IMR-90 (cell line): Measurements from ENCODE around the gene PLCB4. TPM values are rescaled to one million over a fixed set of nuclear protein-coding genes. Genes with fewer than 3 reads are reported as not detected.

ENCODE experiments used
- ATAC-seq: fragments of 200-7000 bp; cut with Tn5 transposase; 2 replicates; pipeline ENCODE4 v1.9.1; 2020; ENCODE audit warnings: low read depth, mild to moderate bottlenecking, moderate library complexity
- BruUV-seq: library from RNA; stranded (reverse); fragments of 400-500 nt; replicated peaks from 2 replicates; lab custom pipeline; 2021; lab: Mats Ljungman, UMichigan
- CTCF ChIA-PET: fragments of 300-600 bp; formaldehyde crosslinking; extraction: SDS; loops from one replicate; lab custom pipeline; 2021; ENCODE audit warnings: antibody characterized with exemption; lab: Yijun Ruan, JAX
- POLR2A ChIA-PET: fragments of 300-600 bp; sonication (Branson Sonifier 250); formaldehyde crosslinking; loops from one replicate; lab custom pipeline; 2022; ENCODE audit warnings: antibody characterized with exemption; ENCODE audit not compliant: unreplicated experiment; lab: Charles Lee
- DNase-seq: peaks from one replicate; pipeline ENCODE4 v3.0.0; 2013
- H2AFZ ChIP-seq: replicated peaks from 2 replicates; pipeline ENCODE3; 2013; ENCODE audit warnings: low read length, mild to moderate bottlenecking; ENCODE audit not compliant: poor library complexity
- H2AK5ac ChIP-seq: 2 replicates; pipeline ENCODE4 v1.6.1; 2013; ENCODE audit warnings: low read depth, low read length, inconsistent platforms
- H2AK9ac ChIP-seq: replicated peaks from 2 replicates; pipeline ENCODE3; 2013; ENCODE audit warnings: mild to moderate bottlenecking, low read depth, low read length, moderate library complexity; ENCODE audit not compliant: poor library complexity
- H2BK120ac ChIP-seq: 2 replicates; pipeline ENCODE4 v1.6.1; 2013; ENCODE audit warnings: low read depth, low read length, inconsistent platforms
- H2BK15ac ChIP-seq: 3 replicates; pipeline ENCODE4 v1.6.1; 2013; ENCODE audit warnings: low read depth, low read length, inconsistent platforms
- H2BK20ac ChIP-seq: 2 replicates; pipeline ENCODE4 v1.6.1; 2013; ENCODE audit warnings: low read depth, mild to moderate bottlenecking, inconsistent platforms, low read length, moderate library complexity
- H2BK5ac ChIP-seq: 2 replicates; pipeline ENCODE4 v1.6.1; 2013; ENCODE audit warnings: mild to moderate bottlenecking, low read depth, low read length, inconsistent platforms; ENCODE audit not compliant: poor library complexity, severe bottlenecking
- H3K14ac ChIP-seq: replicated peaks from 2 replicates; pipeline ENCODE4 v1.6.1; 2013; ENCODE audit warnings: low read depth, low read length, inconsistent platforms
- H3K18ac ChIP-seq: 2 replicates; pipeline ENCODE4 v1.6.1; 2013; ENCODE audit warnings: low read depth, low read length, control low read depth
- H3K23ac ChIP-seq: 2 replicates; pipeline ENCODE4 v1.6.1; 2013; ENCODE audit warnings: low read depth, low read length, inconsistent platforms
- H3K27ac ChIP-seq: 2 replicates; pipeline ENCODE4 v1.5.1; 2013; ENCODE audit warnings: mild to moderate bottlenecking, control low read depth, low read length; ENCODE audit not compliant: insufficient read depth
- H3K27me3 ChIP-seq: 2 replicates; pipeline ENCODE4 v1.6.1; 2013; ENCODE audit warnings: low read length; ENCODE audit not compliant: control insufficient read depth, insufficient read depth
- H3K36me3 ChIP-seq: 2 replicates; pipeline ENCODE4 v1.6.1; 2013; ENCODE audit warnings: low read length, mixed read lengths; ENCODE audit not compliant: control insufficient read depth, insufficient read depth
- H3K4ac ChIP-seq: 2 replicates; pipeline ENCODE4 v1.6.1; 2013; ENCODE audit warnings: low read depth, low read length, inconsistent platforms
- H3K4me1 ChIP-seq: 2 replicates; pipeline ENCODE4 v1.6.1; 2013; ENCODE audit warnings: low read length, mixed read lengths; ENCODE audit not compliant: control insufficient read depth, insufficient read depth
- H3K4me2 ChIP-seq: 2 replicates; pipeline ENCODE4 v1.6.1; 2013; ENCODE audit warnings: low read depth, mild to moderate bottlenecking, control low read depth, low read length, moderate library complexity
- H3K4me3 ChIP-seq: 2 replicates; pipeline ENCODE4 v1.5.1; 2013; ENCODE audit warnings: low read depth, mild to moderate bottlenecking, control low read depth, low read length, moderate library complexity; ENCODE audit not compliant: insufficient read depth
- H3K56ac ChIP-seq: 2 replicates; pipeline ENCODE4 v1.6.1; 2013; ENCODE audit warnings: low read length, inconsistent platforms; ENCODE audit not compliant: insufficient read depth; ENCODE audit errors: extremely low read depth
- H3K79me1 ChIP-seq, 2 experiments: 2 replicates each; pipeline ENCODE4 v1.6.1; 2013; ENCODE audit warnings: low read length in 2 of 2, inconsistent platforms in 1 of 2, low read depth in 1 of 2
- H3K9ac ChIP-seq: 2 replicates; pipeline ENCODE4 v1.6.1; 2013; ENCODE audit warnings: low read depth, low read length, control low read depth
- H3K9me1 ChIP-seq: 2 replicates; pipeline ENCODE4 v1.6.1; 2013; ENCODE audit warnings: low read length, inconsistent platforms; ENCODE audit not compliant: insufficient read depth
- H3K9me3 ChIP-seq: 2 replicates; pipeline ENCODE4 v1.6.1; 2013; ENCODE audit warnings: low read length; ENCODE audit not compliant: control insufficient read depth, insufficient read depth
- H4K20me1 ChIP-seq: 2 replicates; pipeline ENCODE4 v1.6.1; 2013; ENCODE audit warnings: low read length, inconsistent platforms; ENCODE audit not compliant: insufficient read depth
- H4K5ac ChIP-seq: 2 replicates; pipeline ENCODE4 v1.6.1; 2013; ENCODE audit warnings: mild to moderate bottlenecking, low read depth, low read length, control low read depth
- H4K8ac ChIP-seq, 2 experiments: 2 replicates each; pipeline ENCODE4 v1.6.1; 2013; ENCODE audit warnings: low read depth in 2 of 2, low read length in 2 of 2, control low read depth in 1 of 2, inconsistent platforms in 1 of 2
- H4K91ac ChIP-seq: 2 replicates; pipeline ENCODE4 v1.6.1; 2013; ENCODE audit warnings: low read depth, low read length, inconsistent platforms; ENCODE audit not compliant: insufficient read depth
- BHLHE40 ChIP-seq: fragments of 150-350 bp; IDR thresholded peaks from 2 replicates; pipeline ENCODE4 v1.6.1; 2016; ENCODE audit warnings: mild to moderate bottlenecking, low read depth, low read length
- CEBPB ChIP-seq: IDR thresholded peaks from 2 replicates; pipeline ENCODE4 v1.6.1; 2012; ENCODE audit warnings: low read depth, low read length, improper control_type of control experiment
- NFE2L2 ChIP-seq: fragments of 150-350 bp; IDR thresholded peaks from 2 replicates; pipeline ENCODE4 v1.6.1; 2016; ENCODE audit warnings: low read depth, mild to moderate bottlenecking, low read length
- RCOR1 ChIP-seq: IDR thresholded peaks from 2 replicates; pipeline ENCODE4 v1.6.1; 2012; ENCODE audit warnings: mild to moderate bottlenecking, low read length, improper control_type of control experiment; ENCODE audit not compliant: insufficient replicate concordance
- SMC3 ChIP-seq: fragments of 150-350 bp; IDR thresholded peaks from 2 replicates; pipeline ENCODE4 v1.6.1; 2016; ENCODE audit warnings: low read depth, mild to moderate bottlenecking, antibody characterized with exemption, low read length, moderate library complexity
- WGBS, 2 experiments: methylation state at CpG; one replicate each; pipeline versions ENCODE4 v1.1.5 to v1.1.7; 2013; ENCODE audit warnings: missing lambda C conversion rate in 2 of 2; ENCODE audit not compliant: insufficient read length in 1 of 2; ENCODE audit errors: extremely low coverage in 2 of 2; 5-methylcytosine and 5-hydroxymethylcytosine counted together
- dilution Hi-C: fragments of 300-500 bp; cut with HindIII; formaldehyde crosslinking; loops from one replicate; pipeline ENCODE4 v1.14.3; 2018; ENCODE audit warnings: low sequenced_read_pairs; ENCODE audit not compliant: unreplicated experiment
- in situ Hi-C: fragments of 300-500 bp; cut with MboI; formaldehyde crosslinking; loops from 3 replicates; pipeline ENCODE4 v1.14.3; 2019; ENCODE audit warnings: low sequenced_read_pairs, inconsistent platforms, mixed read lengths
- intact Hi-C: fragments of 100-400 bp; cut with micrococcal nuclease; formaldehyde crosslinking; loops from 2 replicates; pipeline ENCODE4 v1.10.0; 2022
- polyA plus RNA-seq, 3 experiments: library from polyadenylated mRNA; depleted of rRNA; stranded (reverse); fragments of >200 nt; gene quantifications; 2 replicates each; pipeline ENCODE4 v1.2.3, GENCODE V29; 2012; ENCODE audit warnings: low replicate concordance in 1 of 3
- total RNA-seq: library from RNA; depleted of rRNA; stranded (reverse); fragments of >200 nt; gene quantifications from 2 replicates; pipeline ENCODE4 v1.2.3, GENCODE V29; 2012
- TF ChIP-seq, protein P1 (sequence below): fragments of 150-350 bp; IDR thresholded peaks from 2 replicates; pipeline ENCODE4 v1.6.1; 2017; ENCODE audit warnings: mild to moderate bottlenecking, antibody characterized with exemption, low read length, low read depth
- TF ChIP-seq, protein P2 (sequence below): conservative IDR thresholded peaks from 2 replicates; pipeline ENCODE4 v1.5.1; 2012; ENCODE audit warnings: mild to moderate bottlenecking, low read depth, low read length, improper control_type of control experiment

The PLCB4 gene
- total and polyA plus RNA-seq, 2 of the 4 experiments (the other 2 are of a cell fraction): 12.5 to 24.0 TPM

DNA sequence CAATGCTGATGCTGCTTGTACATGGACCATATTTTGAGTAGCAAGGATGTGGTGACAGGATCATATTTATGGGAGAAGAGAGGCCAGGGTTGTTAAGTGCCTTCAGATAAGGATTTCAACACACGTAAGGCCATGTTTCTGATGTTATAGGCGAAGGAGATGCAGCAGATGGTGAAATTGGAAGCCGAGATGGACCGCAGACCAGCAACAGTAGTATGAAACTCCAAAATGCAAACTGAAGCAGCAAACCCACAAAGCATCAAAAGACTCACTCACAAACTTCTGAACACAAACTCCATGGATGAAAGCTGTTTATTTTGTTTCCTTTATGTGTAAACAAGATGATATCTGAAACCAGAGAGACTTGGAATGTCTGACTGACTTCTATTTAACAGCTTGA lies 409.9 kb downstream of the PLCB4 start:
- no peak overlapping the region for H2AK5ac ChIP-seq
- no peak overlapping the region for H3K18ac ChIP-seq
- ChIA-PET POLR2A (no interaction called here), CTCF (no interaction called here)
- no peak overlapping the region for H3K56ac ChIP-seq
- intact Hi-C loops (loop anchor here (5.0 kb wide), 1 partner anchor 134 kb away; no protein-coding TSS in a partner anchor), dilution Hi-C loops (no loop called here), in situ Hi-C loops (no loop called here)
- no peak overlapping the region for H2BK120ac ChIP-seq
- H4K91ac ChIP-seq: no peak overlapping the region
- peaks cover 4% of the 10 kb centered on the region for H3K9me1 ChIP-seq
- H3K27me3 ChIP-seq: no peaks in the 10 kb centered on the region
- H2AK9ac ChIP-seq: no peak overlapping the region
- no peaks in the 10 kb centered on the region for H3K4me1 ChIP-seq
- H4K5ac ChIP-seq: no peak overlapping the region
- TF ChIP-seq SMC3 (no peak), CEBPB (no peak), NFE2L2 (no peak), RCOR1 (no peak), BHLHE40 (no peak)
- TF ChIP-seq, protein P1, sequence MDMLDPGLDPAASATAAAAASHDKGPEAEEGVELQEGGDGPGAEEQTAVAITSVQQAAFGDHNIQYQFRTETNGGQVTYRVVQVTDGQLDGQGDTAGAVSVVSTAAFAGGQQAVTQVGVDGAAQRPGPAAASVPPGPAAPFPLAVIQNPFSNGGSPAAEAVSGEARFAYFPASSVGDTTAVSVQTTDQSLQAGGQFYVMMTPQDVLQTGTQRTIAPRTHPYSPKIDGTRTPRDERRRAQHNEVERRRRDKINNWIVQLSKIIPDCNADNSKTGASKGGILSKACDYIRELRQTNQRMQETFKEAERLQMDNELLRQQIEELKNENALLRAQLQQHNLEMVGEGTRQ: no peak
- TF ChIP-seq, protein P2, sequence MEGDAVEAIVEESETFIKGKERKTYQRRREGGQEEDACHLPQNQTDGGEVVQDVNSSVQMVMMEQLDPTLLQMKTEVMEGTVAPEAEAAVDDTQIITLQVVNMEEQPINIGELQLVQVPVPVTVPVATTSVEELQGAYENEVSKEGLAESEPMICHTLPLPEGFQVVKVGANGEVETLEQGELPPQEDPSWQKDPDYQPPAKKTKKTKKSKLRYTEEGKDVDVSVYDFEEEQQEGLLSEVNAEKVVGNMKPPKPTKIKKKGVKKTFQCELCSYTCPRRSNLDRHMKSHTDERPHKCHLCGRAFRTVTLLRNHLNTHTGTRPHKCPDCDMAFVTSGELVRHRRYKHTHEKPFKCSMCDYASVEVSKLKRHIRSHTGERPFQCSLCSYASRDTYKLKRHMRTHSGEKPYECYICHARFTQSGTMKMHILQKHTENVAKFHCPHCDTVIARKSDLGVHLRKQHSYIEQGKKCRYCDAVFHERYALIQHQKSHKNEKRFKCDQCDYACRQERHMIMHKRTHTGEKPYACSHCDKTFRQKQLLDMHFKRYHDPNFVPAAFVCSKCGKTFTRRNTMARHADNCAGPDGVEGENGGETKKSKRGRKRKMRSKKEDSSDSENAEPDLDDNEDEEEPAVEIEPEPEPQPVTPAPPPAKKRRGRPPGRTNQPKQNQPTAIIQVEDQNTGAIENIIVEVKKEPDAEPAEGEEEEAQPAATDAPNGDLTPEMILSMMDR: no peak
- H2BK20ac ChIP-seq: no peak overlapping the region
- ATAC-seq (no peak; the same call in 1 of the 2 replicates), DNase-seq (no peak)
- H3K9me3 ChIP-seq: no peaks in the 10 kb centered on the region
- H3K14ac ChIP-seq: peak overlapping the region; percentile 73; the same call in 1 of the 2 replicates
- H2AFZ ChIP-seq: no peak overlapping the region
- no peak overlapping the region for H3K9ac ChIP-seq
- no CpG with 5 or more reads among the region's 4 CpGs for WGBS, 2 experiments
- H2BK15ac ChIP-seq: no peak overlapping the region
- H3K36me3 ChIP-seq: 0 out of 2 replicates have a peak, but pooled peaks cover 2% of the 10 kb centered on the region
- no TSS peak for BruUV-seq
- H3K4me3 ChIP-seq: no peak overlapping the region
- no peak overlapping the region for H4K8ac ChIP-seq
- 0 out of 2 replicates have a peak, but pooled peaks cover 4% of the 10 kb centered on the region for H4K20me1 ChIP-seq
- no peak overlapping the region for H2BK5ac ChIP-seq
- no peak overlapping the region for H3K27ac ChIP-seq
- no peaks in the 10 kb centered on the region; a peak in 1 of 4 replicates for H3K79me1 ChIP-seq
- no peak overlapping the region for H3K23ac ChIP-seq
- no peak overlapping the region for H3K4ac ChIP-seq
- H3K4me2 ChIP-seq: no peak overlapping the region
